Large intestine (tissue), 3 donors: ENCODE results near the gene SLC22A1. TPM values are rescaled to one million over a fixed set of nuclear protein-coding genes. Genes with fewer than 3 reads are reported as not detected.
A peak's percentile ranks its signal among the peaks of the same experiment; 100 is the strongest.
"Not testable (repeated sequence)": the region's sequence is repeated elsewhere in the genome, so short reads cannot be mapped to it uniquely, and the experiment has no call there.

Experiments used
- DNase-seq, 2 donors: peaks; one replicate each; pipeline versions ENCODE4 v3.0.0 to v3.0.0-alpha.2; 2013
- H3K27ac ChIP-seq: one replicate; pipeline ENCODE4 v1.5.1; 2013; ENCODE audit warnings: low read length
- H3K27me3 ChIP-seq: 2 replicates; pipeline ENCODE4 v1.6.1; 2013; ENCODE audit warnings: low read length; ENCODE audit not compliant: control insufficient read depth, insufficient read depth
- H3K36me3 ChIP-seq: 2 replicates; pipeline ENCODE4 v1.6.1; 2013; ENCODE audit warnings: low read length; ENCODE audit not compliant: control insufficient read depth, insufficient read depth
- H3K4me1 ChIP-seq: one replicate; pipeline ENCODE4 v1.6.1; 2013; ENCODE audit warnings: low read length; ENCODE audit not compliant: control insufficient read depth, insufficient read depth
- H3K4me3 ChIP-seq: one replicate; pipeline ENCODE4 v1.5.1; 2013; ENCODE audit warnings: low read length
- H3K9me3 ChIP-seq: one replicate; pipeline ENCODE4 v1.6.1; 2013; ENCODE audit warnings: mild to moderate bottlenecking, low read depth, low read length, moderate library complexity; ENCODE audit not compliant: control insufficient read depth
- WGBS: methylation state at CpG from one replicate; pipeline ENCODE4 v1.1.5; 2013; ENCODE audit warnings: low lambda C conversion rate; ENCODE audit not compliant: insufficient coverage; 5-methylcytosine and 5-hydroxymethylcytosine counted together
- polyA plus RNA-seq: library from polyadenylated mRNA; unstranded; fragments of 120-200 nt; gene quantifications from one replicate; pipeline ENCODE4 v1.2.1, GENCODE V29; 2013

SLC22A1 gene
- polyA plus RNA-seq, 1 donor, result 0.57 TPM

DNA sequence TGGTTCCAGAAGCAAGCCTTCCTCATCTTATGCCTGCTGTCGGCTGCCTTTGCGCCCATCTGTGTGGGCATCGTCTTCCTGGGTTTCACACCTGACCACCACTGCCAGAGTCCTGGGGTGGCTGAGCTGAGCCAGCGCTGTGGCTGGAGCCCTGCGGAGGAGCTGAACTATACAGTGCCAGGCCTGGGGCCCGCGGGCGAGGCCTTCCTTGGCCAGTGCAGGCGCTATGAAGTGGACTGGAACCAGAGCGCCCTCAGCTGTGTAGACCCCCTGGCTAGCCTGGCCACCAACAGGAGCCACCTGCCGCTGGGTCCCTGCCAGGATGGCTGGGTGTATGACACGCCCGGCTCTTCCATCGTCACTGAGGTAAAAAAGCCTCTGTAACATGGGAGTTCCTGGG, 366 bp downstream of the SLC22A1 start:
- DNase-seq, result no peak
- H3K4me1 ChIP-seq, result peaks cover 19% of the 10 kb centered on the region
- WGBS, result no CpG with 5 or more reads among the region's 14 CpGs
- no peak overlapping the region for H3K4me3 ChIP-seq
- no peaks in the 10 kb centered on the region for H3K27me3 ChIP-seq
- peaks cover 11% of the 10 kb centered on the region for H3K36me3 ChIP-seq
- H3K9me3 ChIP-seq, result peaks cover 6% of the 10 kb centered on the region
- no peak overlapping the region for H3K27ac ChIP-seq

DNA sequence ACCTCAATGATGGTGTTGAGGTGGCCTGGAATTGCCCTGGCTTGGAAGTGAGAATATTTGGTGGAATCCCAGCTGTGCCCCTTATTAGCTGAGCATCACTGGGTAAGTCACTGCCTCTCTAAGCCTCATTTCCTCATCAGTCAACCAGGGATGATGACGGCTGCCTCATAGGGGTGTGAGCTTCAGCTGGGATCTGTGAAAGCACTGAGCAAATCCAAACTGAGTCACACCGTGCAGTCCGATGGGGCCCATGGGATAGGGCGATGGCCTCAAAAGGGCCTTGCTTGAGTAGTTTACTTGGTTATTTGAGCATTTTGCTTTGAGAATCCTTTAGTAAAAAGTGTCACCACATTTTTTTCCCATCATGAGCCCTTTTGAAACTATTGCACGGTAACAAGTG, 1.1 kb downstream of the SLC22A1 start:
- no CpG with 5 or more reads among the region's 5 CpGs for WGBS
- H3K4me1 ChIP-seq, result peaks cover 19% of the 10 kb centered on the region
- H3K9me3 ChIP-seq, result peaks cover 6% of the 10 kb centered on the region
- H3K27ac ChIP-seq, result no peak overlapping the region
- no peaks in the 10 kb centered on the region for H3K27me3 ChIP-seq
- H3K4me3 ChIP-seq, result no peak overlapping the region
- no peak for DNase-seq
- peaks cover 6% of the 10 kb centered on the region for H3K36me3 ChIP-seq

DNA sequence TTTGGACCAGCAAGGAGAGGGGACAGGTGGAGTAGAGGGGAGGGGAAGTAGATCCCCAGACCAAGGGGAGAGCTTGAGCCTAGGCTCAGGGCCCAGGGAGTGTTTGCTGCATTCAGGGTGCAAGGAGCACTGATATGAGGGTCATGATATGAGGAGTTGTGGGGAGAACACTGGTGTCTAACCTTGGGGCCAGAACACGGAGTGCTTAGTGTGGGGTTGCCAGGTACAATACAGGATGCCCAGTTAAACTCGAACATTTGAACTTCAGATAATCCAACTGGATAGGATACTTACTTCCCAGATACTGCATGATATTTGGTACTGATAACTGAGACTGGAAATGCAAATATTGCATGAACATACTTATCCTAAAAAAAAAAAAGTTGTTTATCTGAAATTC, 2.4 kb downstream of the SLC22A1 start:
- Histone ChIP-seq H3K9me3 (no peaks in the 10 kb centered on the region), H3K36me3 (peaks cover 1% of the 10 kb centered on the region), H3K4me1 (peaks cover 19% of the 10 kb centered on the region), H3K27me3 (no peaks in the 10 kb centered on the region), H3K27ac (no peak overlapping the region), H3K4me3 (no peak overlapping the region)
- WGBS, result no CpG with 5 or more reads among the region's 2 CpGs
- no peak for DNase-seq

DNA sequence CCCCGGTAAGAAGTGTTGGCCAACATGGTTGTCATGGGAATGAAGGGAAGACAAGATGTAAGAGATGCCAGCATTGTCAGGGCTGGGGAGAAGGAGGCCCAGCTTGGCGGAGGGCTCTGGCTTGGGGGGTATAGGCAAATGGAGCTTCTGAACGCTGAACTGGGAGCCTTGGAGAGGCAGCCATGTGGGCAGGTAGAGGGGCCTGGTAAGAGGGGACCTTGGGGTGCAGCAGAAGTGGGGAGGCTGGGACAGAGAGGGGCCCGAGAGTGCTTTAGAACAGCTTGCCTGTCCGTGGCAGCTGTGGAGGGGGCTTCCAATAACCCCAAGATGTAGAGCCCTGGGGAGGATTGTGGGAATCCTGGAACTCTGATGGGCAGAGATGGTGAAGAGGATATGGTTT, 3.0 kb downstream of the SLC22A1 start:
- no CpG with 5 or more reads among the region's 5 CpGs for WGBS
- no peaks in the 10 kb centered on the region for H3K36me3 ChIP-seq
- H3K4me3 ChIP-seq, result no peak overlapping the region
- H3K27ac ChIP-seq, result peak overlapping the region; percentile 13
- peaks cover 19% of the 10 kb centered on the region for H3K4me1 ChIP-seq
- no peaks in the 10 kb centered on the region for H3K27me3 ChIP-seq
- H3K9me3 ChIP-seq, result no peaks in the 10 kb centered on the region
- no peak for DNase-seq

DNA sequence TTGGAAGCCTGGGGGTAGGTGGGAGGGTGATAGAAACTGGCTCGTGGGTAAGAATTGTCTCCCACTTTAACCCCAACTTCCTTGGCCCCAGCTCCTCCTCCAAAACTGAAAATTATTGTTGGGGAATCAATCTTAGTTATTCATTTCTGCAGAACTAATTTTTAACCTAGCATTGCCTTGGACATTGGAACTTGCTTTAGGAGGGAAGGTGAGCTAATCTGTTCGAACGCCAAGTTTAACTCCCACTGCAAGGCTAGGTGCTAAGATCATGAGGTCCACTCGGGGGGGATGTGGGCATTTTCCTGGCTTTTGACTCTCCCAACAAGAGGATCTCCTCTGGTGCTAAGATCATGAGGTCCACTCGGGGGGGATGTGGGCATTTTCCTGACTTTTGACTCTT, 3.5 kb downstream of the SLC22A1 start:
- H3K36me3 ChIP-seq, H3K4me3 ChIP-seq, H3K9me3 ChIP-seq, H3K27me3 ChIP-seq: not testable (repeated sequence)
- Histone ChIP-seq H3K4me1 (peaks cover 16% of the 10 kb centered on the region), H3K27ac (peak overlapping the region; percentile 13)
- peak; percentile 77 to 87 for DNase-seq
- WGBS, result no CpG with 5 or more reads among the region's 5 CpGs

DNA sequence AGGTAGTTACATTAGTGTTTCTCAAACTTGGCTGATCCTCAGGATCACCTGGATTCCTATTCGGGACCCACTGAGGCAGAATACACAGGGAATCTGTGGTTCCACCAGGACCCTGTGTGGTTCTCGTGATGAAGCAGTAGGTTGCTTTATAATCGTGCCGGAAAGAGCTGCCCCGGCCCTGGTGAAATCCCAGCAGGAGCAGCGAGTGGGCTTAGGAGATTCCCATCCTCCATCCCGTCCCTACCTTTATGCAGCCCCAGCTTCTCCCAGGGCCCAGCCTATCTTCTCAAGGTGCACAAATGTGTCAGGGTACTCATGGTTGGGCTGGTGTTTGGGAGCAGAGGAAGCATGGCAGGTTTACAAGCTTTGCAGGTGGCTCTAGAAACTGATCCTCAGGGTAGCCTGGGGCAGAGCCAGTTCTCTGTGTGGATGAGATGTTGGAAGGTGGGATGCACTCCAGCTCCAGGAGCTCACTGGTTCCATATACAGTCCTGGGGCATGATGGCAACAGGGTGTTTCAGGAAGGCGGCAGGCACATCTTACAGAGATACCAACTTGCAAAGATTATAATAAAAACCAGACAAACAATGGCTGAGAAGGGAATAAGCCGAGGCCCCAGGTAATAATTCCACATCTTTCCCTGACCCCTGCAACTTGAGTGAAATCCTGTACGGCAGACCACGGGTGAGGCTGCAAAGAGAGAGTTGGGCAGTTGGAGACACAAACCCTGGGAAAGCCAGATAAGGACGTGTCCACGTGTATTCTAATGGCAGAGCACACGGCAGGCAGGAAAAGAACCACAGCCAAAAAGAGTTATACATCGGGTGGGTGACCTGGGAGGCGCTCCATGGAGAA, 5.9 kb downstream of the SLC22A1 start:
- no peaks in the 10 kb centered on the region for H3K27me3 ChIP-seq
- DNase-seq, result no peak
- no peak overlapping the region for H3K27ac ChIP-seq
- H3K9me3 ChIP-seq, result no peaks in the 10 kb centered on the region
- WGBS, result 100% methylated on average over 1 of the region's 16 CpGs
- H3K36me3 ChIP-seq, result no peaks in the 10 kb centered on the region
- H3K4me1 ChIP-seq, result peaks cover 16% of the 10 kb centered on the region
- no peak overlapping the region for H3K4me3 ChIP-seq

DNA sequence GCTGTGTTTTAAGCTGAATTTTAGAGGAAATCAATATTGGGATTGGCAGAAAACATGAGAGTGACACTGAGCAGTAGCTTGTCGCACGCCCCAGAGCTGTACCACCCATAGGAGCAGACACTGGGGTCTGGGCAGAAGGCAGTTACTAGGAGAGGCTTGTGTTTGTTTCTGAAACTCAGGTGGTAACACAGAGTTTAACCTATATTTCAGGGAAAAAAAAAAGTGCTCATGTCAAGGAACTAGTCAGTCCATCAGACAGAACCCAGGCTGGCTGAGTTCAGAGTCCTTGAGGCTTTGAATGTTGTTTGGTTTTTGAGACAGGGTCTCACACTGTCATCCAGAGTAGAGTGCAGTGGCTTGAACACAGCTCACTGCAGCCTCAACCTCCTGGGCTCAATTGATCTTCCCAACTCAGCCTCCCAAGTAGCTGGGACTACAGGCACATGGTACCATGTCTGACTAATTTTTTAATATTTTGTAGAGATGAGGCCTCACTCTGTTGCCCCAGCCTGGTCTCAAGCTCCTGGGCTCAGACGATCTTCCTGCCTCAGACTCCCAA, 6.6 kb downstream of the SLC22A1 start:
- Histone ChIP-seq H3K4me3 (no peak overlapping the region), H3K27ac (no peak overlapping the region), H3K27me3 (no peaks in the 10 kb centered on the region), H3K4me1 (peaks cover 16% of the 10 kb centered on the region), H3K36me3 (no peaks in the 10 kb centered on the region), H3K9me3 (no peaks in the 10 kb centered on the region)
- no peak for DNase-seq
- WGBS, result no CpG with 5 or more reads among the region's 3 CpGs

DNA sequence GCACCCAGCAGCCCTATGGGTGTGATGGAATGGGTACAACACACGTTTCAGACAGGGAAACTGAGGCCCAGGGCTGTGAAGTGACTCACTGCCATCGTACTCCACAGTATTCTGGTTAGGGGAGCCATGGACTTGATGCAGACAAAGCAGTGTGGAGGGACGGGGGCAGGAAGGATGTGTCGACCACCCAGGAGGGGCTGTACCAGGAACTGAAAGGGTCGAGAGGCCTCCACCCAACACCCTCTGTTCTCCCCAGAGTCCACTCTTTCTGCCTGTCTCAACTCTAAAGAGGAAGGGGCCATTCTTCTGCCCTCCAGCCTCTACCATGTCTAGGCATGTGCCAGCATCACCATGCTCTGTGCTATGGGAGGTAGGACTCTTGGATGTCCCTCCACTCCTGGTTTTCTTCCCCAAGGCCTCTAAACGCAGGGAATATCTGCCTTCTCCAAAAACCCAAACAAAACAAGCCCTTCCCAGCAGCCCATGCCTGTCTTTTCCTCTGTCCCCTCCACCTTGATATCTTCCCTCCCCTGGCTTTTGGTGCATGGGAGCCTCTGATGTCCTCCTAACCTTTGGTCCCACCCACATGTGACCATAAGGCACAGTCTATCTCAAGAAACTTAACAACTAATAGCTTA, 7.4 kb downstream of the SLC22A1 start:
- WGBS, result no CpG with 5 or more reads among the region's 6 CpGs
- no peaks in the 10 kb centered on the region for H3K36me3 ChIP-seq
- H3K4me3 ChIP-seq, result no peak overlapping the region
- H3K27ac ChIP-seq, result no peak overlapping the region
- H3K9me3 ChIP-seq, result no peaks in the 10 kb centered on the region
- peaks cover 13% of the 10 kb centered on the region for H3K4me1 ChIP-seq
- no peaks in the 10 kb centered on the region for H3K27me3 ChIP-seq
- DNase-seq, result peak in 1 of 2 donors; percentile 39

DNA sequence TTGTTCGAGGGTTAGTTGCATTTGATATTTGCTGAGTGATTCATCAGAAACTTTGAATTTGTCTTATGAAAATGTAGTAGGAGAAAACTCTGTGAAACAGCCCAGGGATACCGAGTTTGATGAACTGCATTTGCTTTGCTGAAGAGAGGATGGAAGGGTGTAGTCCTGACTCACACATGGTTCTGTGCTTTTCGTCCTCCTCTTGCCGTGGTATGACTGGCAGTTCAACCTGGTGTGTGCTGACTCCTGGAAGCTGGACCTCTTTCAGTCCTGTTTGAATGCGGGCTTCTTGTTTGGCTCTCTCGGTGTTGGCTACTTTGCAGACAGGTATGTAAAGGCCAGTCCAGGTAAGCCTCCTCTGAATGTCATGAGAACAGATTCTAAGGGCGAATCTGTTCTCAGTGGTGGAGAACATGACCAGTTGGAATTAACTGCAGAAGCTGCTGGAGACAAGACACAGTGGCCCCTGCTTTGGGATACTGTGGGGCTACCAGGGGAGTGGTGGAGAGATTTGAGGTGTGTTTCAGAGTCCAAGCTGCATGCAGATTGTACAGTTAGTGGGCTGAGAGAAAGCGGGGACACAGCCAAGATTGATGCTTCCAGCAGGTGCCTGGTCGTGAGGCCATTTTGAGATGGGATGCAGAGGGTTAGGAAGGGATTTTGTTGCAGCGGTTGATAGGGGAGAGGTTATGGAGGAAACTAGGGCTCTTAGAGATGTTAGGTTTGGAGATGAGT, 8.4 kb downstream of the SLC22A1 start:
- no peak for DNase-seq

DNA sequence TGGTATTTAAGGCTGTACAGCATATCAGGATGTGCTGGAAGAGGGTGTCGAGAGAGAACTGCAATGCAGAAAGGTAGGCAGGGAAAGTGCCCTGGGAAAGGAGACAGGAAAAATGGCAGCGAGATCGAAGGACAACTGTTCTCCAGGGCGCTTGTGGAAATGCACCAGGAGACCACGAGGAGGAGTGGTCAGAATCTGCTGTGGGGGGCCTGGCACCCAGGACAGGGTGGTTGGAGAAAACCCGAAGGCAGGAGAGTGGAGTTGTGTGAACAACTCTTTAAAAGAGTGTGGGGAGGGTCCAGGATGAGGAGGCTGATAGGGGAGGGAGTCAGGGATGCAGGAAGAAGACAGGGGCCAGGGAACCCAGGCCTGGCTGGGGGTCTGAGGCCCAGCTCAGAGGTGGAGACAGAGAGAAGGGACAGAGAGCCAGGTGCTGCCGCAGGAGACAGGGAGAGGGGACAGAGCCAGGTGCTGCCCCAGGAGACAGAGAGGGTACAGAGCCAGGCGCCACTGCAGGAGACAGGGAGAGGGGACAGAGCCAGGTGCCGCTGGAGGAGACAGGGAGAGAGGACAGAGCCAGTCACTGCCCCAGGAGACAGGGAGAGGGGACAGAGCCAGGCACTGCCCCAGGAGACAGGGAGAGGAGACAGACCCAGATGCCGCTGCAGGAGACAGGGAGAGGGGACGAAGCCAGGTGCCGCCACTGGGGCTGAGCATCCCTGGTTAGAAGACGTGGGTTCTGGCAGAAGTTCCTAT, 9.3 kb downstream of the SLC22A1 start:
- Histone ChIP-seq H3K27me3 (no peaks in the 10 kb centered on the region), H3K4me1 (peaks cover 16% of the 10 kb centered on the region), H3K27ac (no peak overlapping the region), H3K4me3 (no peak overlapping the region), H3K9me3 (no peaks in the 10 kb centered on the region), H3K36me3 (no peaks in the 10 kb centered on the region)
- WGBS, result 97% methylated on average over 4 of the region's 13 CpGs
- DNase-seq, result no peak

More for the DNA sequence above, 8.4 kb downstream of the SLC22A1 start:
- Histone ChIP-seq H3K27me3 (no peaks in the 10 kb centered on the region), H3K9me3 (no peaks in the 10 kb centered on the region), H3K4me1 (peaks cover 12% of the 10 kb centered on the region), H3K36me3 (no peaks in the 10 kb centered on the region), H3K27ac (no peak overlapping the region), H3K4me3 (no peak overlapping the region)
- WGBS, result no CpG with 5 or more reads among the region's 10 CpGs
